ENCODE data around the gene CANX.
A peak's percentile ranks its signal among the peaks of the same experiment; 100 is the strongest.
"Not testable (repeated sequence)": the region's sequence is repeated elsewhere in the genome, so short reads cannot be mapped to it uniquely, and the experiment has no call there.

The CANX gene

GRCh38 chr5:179697993-179698934 is 503 bp upstream of the CANX start:
- peak; percentile 100 for DNase-seq (ENCODE audit: low spot score)

- no peak for DNase-seq (ENCODE audit: low spot score)
These were observed 960 bp downstream of the CANX start for GRCh38 chr5:179699616-179700237.

GRCh38 chr5:179700401-179700918 is 1.7 kb downstream of the CANX start:
- no peak for DNase-seq (ENCODE audit: low spot score)

DNA sequence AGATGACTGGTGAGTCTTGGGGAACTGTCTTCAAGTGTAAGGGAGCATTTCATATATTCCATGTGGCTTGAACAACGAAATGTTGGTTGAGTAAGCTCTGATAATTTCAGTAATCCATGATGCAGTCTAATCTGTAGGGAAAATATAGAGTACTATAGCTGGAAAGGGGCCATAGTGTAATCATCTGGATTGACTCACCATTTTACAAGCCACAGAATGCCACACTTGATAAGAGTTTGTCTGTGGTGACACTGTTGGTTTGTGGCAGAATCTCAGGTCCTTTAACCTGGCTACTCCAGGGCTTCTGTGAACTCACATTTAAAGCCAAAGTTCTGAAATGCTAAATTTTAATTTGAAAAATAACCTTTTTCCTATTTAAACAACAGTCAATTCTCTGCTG is 17.5 kb downstream of the CANX start:
- no peak for DNase-seq (ENCODE audit: low spot score)

- no peak for DNase-seq (ENCODE audit: low spot score)
These were observed 21.5 kb downstream of the CANX start for GRCh38 chr5:179720222-179720621.

DNA sequence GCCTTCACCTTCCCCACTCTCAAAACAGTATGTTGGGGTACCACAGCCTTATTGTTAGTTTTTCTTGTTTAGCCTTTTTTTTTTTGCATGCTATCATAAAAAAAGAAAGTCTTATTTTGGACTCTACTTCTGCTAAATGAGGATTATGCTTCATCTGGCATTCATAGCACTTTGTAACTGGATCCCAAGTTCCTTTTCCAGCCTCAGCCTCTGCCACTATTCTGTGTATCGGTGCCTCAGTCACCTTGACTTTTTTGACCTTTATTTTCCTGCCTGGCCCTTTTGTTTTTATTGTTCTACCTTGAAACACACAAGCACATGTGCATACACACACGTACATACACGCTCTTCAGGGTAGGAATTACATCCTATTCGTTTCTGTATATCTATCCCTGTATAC is 25.4 kb downstream of the CANX start:
- DNase-seq (ENCODE audit: low spot score) = no peak

- DNase-seq (ENCODE audit: low spot score) = no peak
These were observed 28.3 kb downstream of the CANX start for GRCh38 chr5:179727106-179727505.

DNA sequence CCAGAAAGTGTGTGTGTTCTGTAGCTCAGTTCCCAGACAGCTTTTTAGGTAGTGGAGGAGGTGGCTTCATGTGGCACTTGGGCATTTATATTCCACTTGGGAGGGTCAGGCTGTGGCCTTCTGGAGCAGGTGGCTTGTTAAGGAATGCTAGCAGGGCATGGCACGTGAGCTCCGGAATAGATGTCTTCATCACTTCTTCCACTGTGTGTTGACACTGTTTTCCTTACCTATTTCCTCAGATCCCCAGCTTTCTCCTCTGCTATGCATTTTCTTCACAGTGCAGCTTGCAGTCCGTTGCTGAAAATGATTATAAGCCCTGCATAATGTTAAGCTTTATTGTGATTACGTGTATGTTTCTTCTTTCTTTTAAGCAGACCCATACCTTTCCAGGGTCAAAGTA is 30.5 kb downstream of the CANX start:
- no peak for DNase-seq (ENCODE audit: low spot score)

- DNase-seq (ENCODE audit: low spot score) = no peak
These were observed 31.0 kb downstream of the CANX start for GRCh38 chr5:179729727-179730126.

GRCh38 chr5:179730356-179730755 is 31.6 kb downstream of the CANX start:
- no peak for DNase-seq (ENCODE audit: low spot score)

DNA sequence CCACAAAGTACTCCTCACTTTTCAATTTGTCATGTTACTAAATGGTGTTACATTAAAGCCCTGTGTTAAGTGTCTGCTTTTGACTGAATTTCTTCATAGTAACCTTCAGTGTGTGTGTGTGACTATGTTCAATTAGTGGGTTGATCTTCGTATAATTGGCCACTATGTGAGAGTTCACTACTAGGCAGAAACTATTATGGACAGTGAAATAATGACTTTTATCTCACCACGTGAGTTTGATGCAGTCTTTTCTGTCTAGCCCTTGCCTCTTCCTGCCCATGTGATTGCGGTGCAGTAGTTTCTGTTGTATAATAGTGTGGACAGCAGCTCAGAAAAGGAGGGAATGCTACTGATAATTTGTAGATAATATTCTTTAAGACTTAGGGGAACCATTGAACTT is 32.1 kb downstream of the CANX start:
- DNase-seq (ENCODE audit: low spot score) = no peak

- DNase-seq (ENCODE audit: low spot score) = peak; percentile 26
These were observed 33.1 kb downstream of the CANX start for GRCh38 chr5:179731791-179732411.

DNA sequence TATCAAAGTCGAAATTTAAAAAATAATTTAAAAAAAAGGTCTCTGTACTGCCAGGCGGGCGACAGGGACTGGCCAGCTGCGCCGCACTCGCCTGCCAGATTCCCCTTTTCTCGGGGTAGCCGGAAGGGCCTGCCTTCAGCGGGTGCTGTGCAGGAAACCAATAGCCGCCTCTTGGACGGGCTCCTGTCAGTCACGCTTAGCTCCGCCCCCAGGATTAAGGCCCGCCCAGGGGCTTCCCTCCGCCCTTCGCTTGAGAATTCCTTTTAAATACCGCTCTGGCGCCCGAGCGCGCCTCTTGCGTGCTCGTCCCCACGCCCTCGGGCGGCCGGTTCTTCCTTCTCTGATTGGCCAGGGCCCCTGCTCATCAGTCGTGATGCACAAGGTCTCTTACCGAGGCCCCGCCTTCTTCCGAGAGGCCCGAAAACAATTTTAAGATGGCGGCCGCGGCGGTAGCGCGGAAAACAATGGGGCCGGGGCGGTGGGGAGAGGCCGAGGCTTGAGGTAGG is 33.7 kb downstream of the CANX start, which contains the start of gene MAML1:
MAML1 (plus strand) TSS at position 411 of the 506 bp plus-strand sequence. CDS start 291 bp downstream, outside the sequence.
- DNase-seq (ENCODE audit: low spot score) = peak; percentile 100

DNA sequence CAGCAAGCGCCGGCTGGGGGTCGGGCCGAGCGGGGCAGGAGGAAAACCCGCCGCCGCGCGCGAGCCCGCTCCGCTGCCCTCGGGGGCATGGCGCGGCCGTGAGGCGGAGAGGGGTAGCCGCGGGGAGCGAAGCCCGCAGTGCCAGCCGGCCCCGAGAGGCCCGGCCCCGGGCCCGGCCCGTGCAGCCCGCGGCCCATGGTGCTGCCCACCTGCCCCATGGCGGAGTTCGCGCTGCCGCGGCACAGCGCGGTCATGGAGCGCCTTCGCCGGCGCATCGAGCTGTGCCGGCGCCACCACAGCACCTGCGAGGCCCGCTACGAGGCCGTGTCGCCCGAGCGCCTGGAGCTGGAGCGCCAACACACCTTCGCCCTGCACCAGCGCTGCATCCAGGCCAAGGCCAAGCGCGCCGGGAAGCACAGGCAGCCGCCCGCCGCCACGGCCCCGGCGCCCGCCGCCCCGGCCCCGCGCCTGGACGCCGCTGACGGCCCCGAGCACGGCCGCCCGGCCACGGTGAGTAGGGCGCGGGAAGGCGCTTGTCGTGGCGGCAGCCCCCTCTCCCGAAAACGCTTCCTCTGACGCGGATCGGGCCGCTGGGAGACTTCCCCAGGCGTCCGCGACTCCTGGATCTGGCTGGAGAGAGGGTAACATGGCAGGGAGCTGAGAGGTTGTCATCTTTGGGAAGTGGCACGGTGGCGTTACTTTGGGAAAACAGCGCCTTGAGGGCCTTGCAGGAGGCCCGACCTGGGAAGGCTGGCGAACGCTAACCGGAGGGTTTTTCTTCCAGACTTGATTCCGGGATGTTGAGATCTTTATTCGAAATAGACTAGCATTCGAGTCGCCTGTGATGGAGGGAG is 34.4 kb downstream of the CANX start:
- peak; percentile 38 for DNase-seq (ENCODE audit: low spot score)

GRCh38 chr5:179733772-179734126 is 35.0 kb downstream of the CANX start:
- no peak for DNase-seq (ENCODE audit: low spot score)

DNA sequence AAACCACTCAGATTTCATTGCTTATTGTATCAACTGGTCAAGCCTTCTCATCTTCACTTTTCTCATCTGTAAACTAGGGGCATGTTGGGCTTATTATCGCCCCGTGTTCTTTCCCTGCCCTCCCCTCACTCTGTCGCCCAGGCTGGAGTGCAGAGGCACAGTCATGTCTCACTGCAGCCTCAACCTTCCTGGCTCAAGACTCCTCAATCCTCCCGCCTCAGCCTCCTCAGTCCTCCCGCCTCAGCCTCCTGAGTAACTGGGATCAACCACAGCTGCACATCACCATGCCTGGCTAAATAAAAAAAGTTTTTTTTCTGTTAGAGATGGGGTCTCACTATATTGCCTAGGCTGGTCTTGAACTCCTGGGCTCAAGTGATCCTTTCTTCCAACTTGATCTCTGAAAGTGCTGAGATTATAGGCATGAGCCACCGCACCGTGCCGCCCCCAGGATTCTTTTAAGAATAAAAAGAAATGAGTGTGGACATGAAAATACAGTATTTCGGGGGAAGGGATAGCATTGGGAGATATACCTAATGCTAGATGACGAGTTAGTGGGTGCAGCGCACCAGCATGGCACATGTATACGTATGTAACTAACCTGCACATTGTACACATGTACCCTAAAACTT is 35.9 kb downstream of the CANX start:
- DNase-seq (ENCODE audit: low spot score) = no peak

- DNase-seq (ENCODE audit: low spot score) = no peak
These were observed 40.0 kb downstream of the CANX start for GRCh38 chr5:179738742-179739141.

DNA sequence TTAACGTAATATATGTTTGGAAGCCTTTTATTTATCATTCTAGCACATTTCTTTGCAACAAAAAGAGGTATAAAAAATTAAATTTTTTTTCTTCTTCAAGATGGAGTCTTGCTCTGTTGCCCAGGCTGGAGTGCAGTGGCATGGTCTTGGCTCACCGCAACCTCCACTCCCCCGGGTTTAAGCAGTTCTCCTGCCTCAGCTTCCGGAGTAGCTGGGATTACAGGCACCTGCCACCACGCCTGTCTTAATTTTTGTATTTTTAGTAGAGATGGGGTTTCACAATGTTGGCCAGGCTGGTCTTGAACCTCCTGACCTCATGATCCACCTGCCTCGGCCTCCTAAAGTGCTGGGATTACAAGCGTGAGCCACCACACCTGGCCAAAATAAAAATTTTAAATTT is 45.3 kb downstream of the CANX start:
- not testable (repeated sequence) for DNase-seq (ENCODE audit: low spot score)

- no peak for DNase-seq (ENCODE audit: low spot score)
These were observed 48.1 kb downstream of the CANX start for GRCh38 chr5:179746872-179747271.

GRCh38 chr5:179747811-179748210 is 49.0 kb downstream of the CANX start:
- no peak for DNase-seq (ENCODE audit: low spot score)
